Loucy (cell line): Measurements from ENCODE around the gene MTARC2.

Experiments
- CTCF ChIP-seq: fragments of 200-600 bp; sonication (generic); conservative IDR thresholded peaks from 2 replicates; pipeline ENCODE4 v1.5.1; 2014; ENCODE audit warnings: mild to moderate bottlenecking, antibody characterized with exemption, low read length
- EZH2phosphoT487 ChIP-seq: fragments of 200-600 bp; IDR thresholded peaks from 2 replicates; pipeline ENCODE4 v1.6.1; 2018; ENCODE audit warnings: antibody characterized with exemption, mild to moderate bottlenecking, moderate library complexity, borderline replicate concordance

GRCh38 chr1:220734571-220735326 lies 13.4 kb upstream of the MTARC2 start:
- TF ChIP-seq CTCF (no peak), EZH2phosphoT487 (no peak)
